K562 (cell line): ENCODE data around the gene THAP8. TPM values are rescaled to one million over a fixed set of nuclear protein-coding genes. Genes with fewer than 3 reads are reported as not detected.
A peak's percentile ranks its signal among the peaks of the same experiment; 100 is the strongest.

Source experiments
- ATAC-seq: fragments of 200-7000 bp; cut with Tn5 transposase; 3 replicates; pipeline ENCODE4 v1.9.1; 2020; ENCODE audit warnings: moderate library complexity
- BruUV-seq: library from RNA; stranded (reverse); fragments of 400-500 nt; replicated peaks from 2 replicates; lab custom pipeline; 2021; lab: Mats Ljungman, UMichigan
- CTCF ChIA-PET: fragments of 300-600 bp; formaldehyde crosslinking; extraction: SDS; loops from one replicate; lab custom pipeline; 2021; ENCODE audit warnings: low intra/inter-chr PET ratio; lab: Yijun Ruan, JAX
- POLR2A ChIA-PET: fragments of 300-600, 350-650 bp; sonication (Branson Sonifier 250); formaldehyde crosslinking; extraction: SDS; loops from one replicate; lab custom pipeline; 2021; ENCODE audit warnings: antibody characterized with exemption, inconsistent platforms; lab: Yijun Ruan, JAX
- DNase-seq, 4 experiments: peaks; one replicate each; pipeline versions ENCODE4 v3.0.0 to v3.0.0-alpha.2; 2011 to 2018; ENCODE audit warnings: low spot score in 3 of 4, mixed read lengths in 3 of 4; ENCODE audit errors: extremely low read depth in 1 of 4
- FAIRE-seq: peaks from 2 replicates; lab custom pipeline; 2011; peaks lifted over from hg19 to GRCh38; lab: Jason Lieb, UNC
- H2AFZ ChIP-seq: 2 replicates; pipeline ENCODE4 v1.6.0; 2011; ENCODE audit warnings: low read depth, low read length, control low read depth, inconsistent platforms
- H3K27ac ChIP-seq: fragments of 200-600 bp; 3 replicates; pipeline ENCODE4 v1.8.0; 2011; ENCODE audit warnings: low read depth, mild to moderate bottlenecking, control low read depth, inconsistent platforms, low read length, moderate library complexity, mixed read lengths; ENCODE audit errors: extremely low read depth
- H3K27me3 ChIP-seq, 2 experiments: fragments of 300-600 bp in 1 of 2; 2 replicates in 1 of 2; 3 replicates in 1 of 2; pipeline versions ENCODE4 v1.6.0 to v1.8.0; 2011; ENCODE audit warnings: inconsistent platforms in 2 of 2, low read length in 2 of 2, mild to moderate bottlenecking in 1 of 2, mixed read lengths in 1 of 2, moderate library complexity in 1 of 2; ENCODE audit not compliant: control insufficient read depth in 2 of 2, insufficient read depth in 2 of 2
- H3K36me3 ChIP-seq: fragments of 300-600 bp; 3 replicates; pipeline ENCODE4 v1.8.0; 2011; ENCODE audit warnings: mild to moderate bottlenecking, low read length, inconsistent platforms; ENCODE audit not compliant: control insufficient read depth, insufficient read depth
- H3K4me1 ChIP-seq, 2 experiments: fragments of 200-600 bp in 1 of 2; replicated peaks in 1 of 2; 2 replicates in 1 of 2; 3 replicates in 1 of 2; pipeline versions ENCODE4 v1.5.1 to v1.8.0; 2011; ENCODE audit warnings: inconsistent platforms in 2 of 2, low read length in 2 of 2, mild to moderate bottlenecking in 1 of 2, mixed read lengths in 1 of 2, moderate library complexity in 1 of 2; ENCODE audit not compliant: control insufficient read depth in 2 of 2, insufficient read depth in 2 of 2
- H3K4me2 ChIP-seq: 2 replicates; pipeline ENCODE4 v1.6.1; 2011; ENCODE audit warnings: low read length, control low read depth, inconsistent platforms, mixed read lengths; ENCODE audit not compliant: insufficient read depth
- H3K4me3 ChIP-seq: fragments of 200-600 bp; sonication (generic), shearing (Covaris generic); 2 replicates; pipeline ENCODE4 v1.5.1; 2016; ENCODE audit warnings: control low read depth, inconsistent platforms
- H3K79me2 ChIP-seq: fragments of 200-600 bp; 3 replicates; pipeline ENCODE4 v1.8.0; 2011; ENCODE audit warnings: low read length, inconsistent platforms; ENCODE audit not compliant: control insufficient read depth, insufficient read depth
- H3K9ac ChIP-seq, 2 experiments: 2 replicates each; pipeline versions ENCODE4 v1.6.0 to v1.6.1; 2011; ENCODE audit warnings: low read depth in 2 of 2, low read length in 2 of 2, control low read depth in 1 of 2, inconsistent platforms in 1 of 2, mild to moderate bottlenecking in 1 of 2, mixed read lengths in 1 of 2; ENCODE audit not compliant: insufficient read depth in 1 of 2
- H3K9me1 ChIP-seq: one replicate; pipeline ENCODE4 v1.6.0; 2011; ENCODE audit warnings: inconsistent platforms, mild to moderate bottlenecking, low read length, moderate library complexity; ENCODE audit not compliant: control insufficient read depth, insufficient read depth
- H3K9me3 ChIP-seq: replicated peaks from 2 replicates; pipeline ENCODE4 v1.5.1; 2011; ENCODE audit warnings: low read depth, low read length, inconsistent platforms; ENCODE audit not compliant: control insufficient read depth, insufficient read depth
- H4K20me1 ChIP-seq: replicated peaks from 2 replicates; pipeline ENCODE4 v1.6.1; 2011; ENCODE audit warnings: low read length, inconsistent platforms, mixed read lengths; ENCODE audit not compliant: control insufficient read depth, insufficient read depth
- ATF3 ChIP-seq, 2 experiments: fragments of 450-650 bp in 1 of 2; sonication (generic) in 1 of 2; formaldehyde crosslinking in 1 of 2; IDR thresholded peaks in 1 of 2; conservative IDR thresholded peaks in 1 of 2; 2 replicates each; pipeline versions ENCODE4 v1.6.1 to v1.8.1; 2016 to 2023; ENCODE audit warnings: mild to moderate bottlenecking in 2 of 2, moderate library complexity in 2 of 2, inconsistent platforms in 1 of 2, missing genetic modification reagents in 1 of 2
- FOXK1 ChIP-seq: sonication (generic); formaldehyde crosslinking; IDR thresholded peaks from 2 replicates; pipeline ENCODE4 v1.8.0; 2022; ENCODE audit warnings: missing genetic modification reagents, mild to moderate bottlenecking, borderline replicate concordance
- POLR2AphosphoS5 ChIP-seq: IDR thresholded peaks from 2 replicates; pipeline ENCODE4 v1.6.1; 2011; ENCODE audit warnings: mild to moderate bottlenecking, low read depth, low read length, moderate library complexity; ENCODE audit not compliant: control insufficient read depth, insufficient read depth
- POLR2G ChIP-seq: fragments of 200-400 bp; formaldehyde crosslinking; IDR thresholded peaks from 2 replicates; pipeline ENCODE4 v1.6.1; 2017; ENCODE audit warnings: low read depth, mild to moderate bottlenecking, antibody characterized with exemption, low read length, moderate library complexity
- SREBF2 ChIP-seq: sonication (generic); formaldehyde crosslinking; IDR thresholded peaks from 2 replicates; pipeline ENCODE4 v1.4.0; 2020; ENCODE audit warnings: mild to moderate bottlenecking, missing genetic modification reagents
- ZNF717 ChIP-seq: fragments of 250-450 bp; sonication (Bioruptor Pico); IDR thresholded peaks from 2 replicates; pipeline ENCODE4 v1.5.0; 2021
- whole genome bisulfite sequencing: fragments of 100-300 bp; shearing (Covaris generic); methylation state at CpG from one replicate; pipeline ENCODE4 v1.1.6; 2016; ENCODE audit warnings: low coverage, mixed read lengths; ENCODE audit not compliant: insufficient coverage; ENCODE audit errors: missing lambda C conversion rate; 5-methylcytosine and 5-hydroxymethylcytosine counted together
- in situ Hi-C: fragments of 300-500 bp; cut with MboI; formaldehyde crosslinking; loops from 4 replicates; pipeline ENCODE4 v1.15.0; 2018; ENCODE audit warnings: inconsistent platforms, mixed read lengths
- intact Hi-C: fragments of 100-400 bp; cut with micrococcal nuclease; formaldehyde crosslinking; loops from 2 replicates; pipeline ENCODE4 v1.14.2; 2022
- polyA plus RNA-seq, 8 experiments: library from polyadenylated mRNA; depleted of rRNA in 4 of 8; stranded (reverse) in 5 of 8; unstranded in 3 of 8; fragments of >200 nt; fragmentation: Nextera tagmentation in 2 of 8; fragmentation: Illumina TruSeq in 1 of 8; extraction: Ambion mirVana in 2 of 8; extraction: Trizol in 1 of 8; gene quantifications; 2 replicates each; pipeline versions ENCODE4 v1.2.1 to v1.2.3, GENCODE V29; 2011 to 2014; ENCODE audit warnings: inconsistent platforms in 1 of 8, missing spikeins in 1 of 8
- total RNA-seq, 7 experiments: library from RNA; depleted of rRNA in 6 of 7; stranded (reverse); fragments of >200 nt in 6 of 7; fragmentation: Illumina TruSeq in 2 of 7; extraction: Trizol in 2 of 7; gene quantifications; 2 replicates each; pipeline versions ENCODE4 v1.2.1 to v1.2.3, GENCODE V29; 2011 to 2021; ENCODE audit warnings: low replicate concordance in 1 of 7

The THAP8 gene
- total and polyA plus RNA-seq, 9 of the 15 experiments (the other 6 are each of a cell fraction or from before 2014, with no cell fraction given): 0.11 to 2.0 (median 0.94) TPM

- BruUV-seq: no TSS peak
- H3K4me1 ChIP-seq: peaks cover 15 to 52% of the 10 kb centered on the region in 2 experiments; a peak in 4 of 5 replicates
- H3K27me3 ChIP-seq: no peaks in the 10 kb centered on the region
- no peak for DNase-seq
- H3K79me2 ChIP-seq: no peaks in the 10 kb centered on the region
- no peak for ATAC-seq
- ChIA-PET CTCF (no interaction called here), POLR2A (interaction anchor here (1.0 kb wide), 1 partner anchor 14 kb away, joined by 3 read pairs; no protein-coding TSS in a partner anchor)
- FAIRE-seq: no peak
- no peak overlapping the region for H3K27ac ChIP-seq
- TF ChIP-seq ZNF717 (CRISPR knock-in tag) (no peak), POLR2AphosphoS5 (peak; percentile 18; the same call in 1 of the 2 replicates)
- no peak overlapping the region; a peak in 1 of 4 replicates for H3K9ac ChIP-seq
- H4K20me1 ChIP-seq: no peaks in the 10 kb centered on the region
- intact Hi-C loops (no loop called here), in situ Hi-C loops (no loop called here)
- H3K9me1 ChIP-seq: peaks cover 6% of the 10 kb centered on the region
- H2AFZ ChIP-seq: no peak overlapping the region
- H3K4me3 ChIP-seq: no peak overlapping the region
- H3K4me2 ChIP-seq: no peak overlapping the region
- peaks cover 84% of the 10 kb centered on the region for H3K36me3 ChIP-seq
- no peaks in the 10 kb centered on the region for H3K9me3 ChIP-seq
- 90% methylated on average over 5 of the region's 5 CpGs for WGBS
These were observed 46.4 kb upstream of the THAP8 start for GRCh38 chr19:36100476-36100875.

GRCh38 chr19:36099166-36099785 is 45.2 kb upstream of the THAP8 start:
- intact Hi-C loops: no loop called here
- POLR2A ChIA-PET: no interaction called here
- no peak for ATAC-seq

More at GRCh38 chr19:36099166-36099785, 45.2 kb upstream of the THAP8 start:
- Histone ChIP-seq H2AFZ (no peak overlapping the region), H3K79me2 (no peaks in the 10 kb centered on the region), H3K9me3 (no peaks in the 10 kb centered on the region), H3K4me1 (peaks cover 10 to 40% of the 10 kb centered on the region in 2 experiments; a peak in 4 of 5 replicates), H3K4me2 (no peak overlapping the region), H3K27ac (no peak overlapping the region), H3K4me3 (no peak overlapping the region), H4K20me1 (no peaks in the 10 kb centered on the region), H3K9ac (peak overlapping the region in 1 of 2 experiments; percentile 43; a peak in 1 of 4 replicates), H3K27me3 (no peaks in the 10 kb centered on the region)
- DNase-seq: no peak
- WGBS: 96% methylated on average over 11 of the region's 19 CpGs
- no TSS peak for BruUV-seq
- CTCF ChIA-PET: no interaction called here
- TF ChIP-seq ATF3 (IDR thresholded peaks at IDR 0.05): no peak
- TF ChIP-seq ATF3 (CRISPR knock-in tag; conservative IDR thresholded peaks at IDR 0.05): no peak
- TF ChIP-seq FOXK1 (CRISPR knock-in tag): no peak
- TF ChIP-seq SREBF2 (CRISPR knock-in tag): no peak
- TF ChIP-seq POLR2G: peak; percentile 45; the same call in 1 of the 2 replicates
- TF ChIP-seq, all 486 proteins: peak for 1
- no peak for FAIRE-seq
- in situ Hi-C loops: no loop called here
- Histone ChIP-seq H3K36me3 (peaks cover 82% of the 10 kb centered on the region), H3K9me1 (peaks cover 6% of the 10 kb centered on the region)
